Ascending aorta (tissue), 2 donors: ENCODE measurements around the gene COX7B2. TPM values are rescaled to one million over a fixed set of nuclear protein-coding genes. Genes with fewer than 3 reads are reported as not detected.

ENCODE experiments used
- DNase-seq, 2 donors: peaks; one replicate each; pipeline ENCODE4 v3.0.0-alpha.2; 2019; ENCODE audit warnings: low spot score in 2 of 2
- H3K27ac ChIP-seq, 2 donors: fragments of 200-600 bp; sonication (generic); one replicate each; pipeline ENCODE4 v1.5.1; 2016 to 2017; ENCODE audit warnings: mild to moderate bottlenecking in 1 of 2
- H3K27me3 ChIP-seq: fragments of 200-600 bp; sonication (generic); one replicate; pipeline ENCODE4 v1.5.1; 2017
- H3K36me3 ChIP-seq, 2 donors: fragments of 200-600 bp; sonication (generic); one replicate each; pipeline ENCODE4 v1.5.1; 2016
- H3K4me1 ChIP-seq, 2 donors: fragments of 200-600 bp; sonication (generic); one replicate each; pipeline ENCODE4 v1.5.1; 2016 to 2017; ENCODE audit warnings: mild to moderate bottlenecking in 1 of 2
- H3K4me3 ChIP-seq, 2 donors: fragments of 200-600 bp; sonication (generic); one replicate each; pipeline ENCODE4 v1.5.1; 2016 to 2017; ENCODE audit warnings: mild to moderate bottlenecking in 1 of 2
- H3K9me3 ChIP-seq, 2 donors: fragments of 200-600 bp; sonication (generic); one replicate each; pipeline ENCODE4 v1.5.1; 2016
- CTCF ChIP-seq, 3 experiments: fragments of 200-600 bp in 2 of 3; fragments of 450-650 bp in 1 of 3; sonication (generic) in 2 of 3; IDR thresholded peaks; one replicate each; pipeline ENCODE4 v1.5.1; 2016 to 2019; ENCODE audit warnings: antibody characterized with exemption in 3 of 3, mild to moderate bottlenecking in 1 of 3, moderate library complexity in 1 of 3
- intact Hi-C: fragments of 100-400 bp; cut with DNase I; formaldehyde crosslinking; loops from one replicate; pipeline ENCODE4 v1.15.1; 2023
- total RNA-seq: library from RNA; depleted of rRNA; stranded (reverse); fragments of >200 nt; gene quantifications from one replicate; pipeline ENCODE4 v1.1.0, GENCODE V29; 2016

COX7B2 gene
- total RNA-seq, 1 donor from 2014 or later = not detected

- H3K4me3 ChIP-seq = no peak overlapping the region
- intact Hi-C loops = no loop called here
- no peaks in the 10 kb centered on the region for H3K9me3 ChIP-seq
- no peak overlapping the region for H3K27ac ChIP-seq
- no peak for TF ChIP-seq CTCF (IDR thresholded peaks at IDR 0.05)
- H3K36me3 ChIP-seq = no peaks in the 10 kb centered on the region
- no peaks in the 10 kb centered on the region for H3K27me3 ChIP-seq
- no peak for DNase-seq
- H3K4me1 ChIP-seq = no peaks in the 10 kb centered on the region
Measured at GRCh38 chr4:46944345-46944744, 35.3 kb upstream of the COX7B2 start.

DNA sequence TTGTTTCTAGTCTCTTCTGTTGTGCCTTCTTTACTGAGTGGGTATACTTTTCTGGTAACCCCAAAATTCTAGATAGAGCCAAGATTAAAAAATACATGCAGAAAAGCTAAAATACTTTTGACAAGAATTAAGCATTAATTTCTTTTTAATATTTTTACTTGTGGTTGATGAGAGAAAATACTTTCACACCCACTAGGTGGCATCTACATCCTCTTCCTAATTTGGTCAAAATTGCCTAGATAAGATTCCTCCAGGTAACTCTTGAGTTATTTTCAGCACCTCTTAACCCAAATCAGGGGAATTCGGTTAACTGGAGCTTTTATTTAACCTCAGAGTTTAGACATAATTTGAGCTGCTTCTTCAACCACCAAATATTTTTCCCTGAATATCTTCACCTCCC, 28.4 kb upstream of the COX7B2 start:
- TF ChIP-seq CTCF (IDR thresholded peaks at IDR 0.05) = no peak
- Histone ChIP-seq H3K27me3 (no peaks in the 10 kb centered on the region), H3K27ac (no peak overlapping the region), H3K4me3 (no peak overlapping the region), H3K9me3 (no peaks in the 10 kb centered on the region), H3K4me1 (no peaks in the 10 kb centered on the region), H3K36me3 (no peaks in the 10 kb centered on the region)
- no peak for DNase-seq
- intact Hi-C loops = loop anchor here (10.0 kb wide), 1 partner anchor 57 kb away; the partner anchor contains the start of gene GABRA4

- intact Hi-C loops = loop anchor here (5.0 to 10.0 kb wide), 2 partner anchors 60 to 188 kb away; partner anchors contain the start of gene GABRA4
- H3K36me3 ChIP-seq = no peaks in the 10 kb centered on the region
Measured at GRCh38 chr4:46934726-46935125, 25.7 kb upstream of the COX7B2 start.

DNA sequence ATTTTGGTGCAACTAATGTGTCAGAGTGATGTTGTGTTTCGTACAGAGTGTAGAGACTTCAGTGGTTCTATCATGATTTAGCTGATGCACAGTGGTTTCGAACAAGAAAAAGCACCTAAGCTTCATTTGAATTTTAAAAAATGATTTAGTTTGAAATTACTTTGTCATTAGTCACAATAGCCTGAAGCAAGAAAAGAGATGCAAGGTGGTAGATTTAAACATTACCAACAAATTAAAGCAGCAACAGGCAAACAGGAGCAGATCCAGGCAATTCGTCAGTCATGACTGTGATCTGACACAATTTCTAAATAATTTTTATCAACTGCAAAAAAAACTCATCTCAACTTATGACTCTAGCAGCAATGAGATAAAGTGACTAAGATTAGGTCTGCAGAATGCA, 24.6 kb upstream of the COX7B2 start:
- H3K36me3 ChIP-seq = no peaks in the 10 kb centered on the region
- no peaks in the 10 kb centered on the region for H3K4me1 ChIP-seq
- H3K9me3 ChIP-seq = no peaks in the 10 kb centered on the region
- intact Hi-C loops = loop anchor here (5.0 to 10.0 kb wide), 2 partner anchors 61 to 189 kb away; partner anchors contain the start of gene GABRA4
- TF ChIP-seq CTCF (IDR thresholded peaks at IDR 0.05) = no peak
- H3K27ac ChIP-seq = no peak overlapping the region
- no peak for DNase-seq
- H3K4me3 ChIP-seq = no peak overlapping the region
- no peaks in the 10 kb centered on the region for H3K27me3 ChIP-seq

More at GRCh38 chr4:46934726-46935125, 25.7 kb upstream of the COX7B2 start:
- TF ChIP-seq CTCF (IDR thresholded peaks at IDR 0.05) = no peak
- Histone ChIP-seq H3K4me1 (no peaks in the 10 kb centered on the region), H3K4me3 (no peak overlapping the region), H3K27me3 (no peaks in the 10 kb centered on the region), H3K9me3 (no peaks in the 10 kb centered on the region), H3K27ac (no peak overlapping the region)
- no peak for DNase-seq

GRCh38 chr4:46931981-46932380, 22.9 kb upstream of the COX7B2 start:
- DNase-seq = no peak
- H3K27me3 ChIP-seq = no peaks in the 10 kb centered on the region
- H3K36me3 ChIP-seq = no peaks in the 10 kb centered on the region
- intact Hi-C loops = loop anchor here (1.0 to 10.0 kb wide), 3 partner anchors 63 to 190 kb away; partner anchors contain the start of gene GABRA4
- no peak overlapping the region for H3K27ac ChIP-seq
- no peak overlapping the region for H3K4me3 ChIP-seq
- H3K9me3 ChIP-seq = no peaks in the 10 kb centered on the region
- no peaks in the 10 kb centered on the region for H3K4me1 ChIP-seq
- TF ChIP-seq CTCF (IDR thresholded peaks at IDR 0.05) = peak in 2 of 3 experiments; percentile 29 to 53

- Histone ChIP-seq H3K27me3 (no peaks in the 10 kb centered on the region), H3K4me1 (no peaks in the 10 kb centered on the region), H3K27ac (no peak overlapping the region), H3K36me3 (no peaks in the 10 kb centered on the region), H3K4me3 (no peak overlapping the region), H3K9me3 (no peaks in the 10 kb centered on the region)
- TF ChIP-seq CTCF (IDR thresholded peaks at IDR 0.05) = no peak
- no peak for DNase-seq
- intact Hi-C loops = loop anchor here (5.0 to 10.0 kb wide), 2 partner anchors 64 to 191 kb away; partner anchors contain the start of gene GABRA4
Measured at GRCh38 chr4:46930891-46931290, 21.8 kb upstream of the COX7B2 start.
